Loucy (cell line): ENCODE measurements around the gene ZNRF1.

Experiments used
- CTCF ChIP-seq: fragments of 200-600 bp; sonication (generic); conservative IDR thresholded peaks from 2 replicates; pipeline ENCODE4 v1.5.1; 2014; ENCODE audit warnings: mild to moderate bottlenecking, antibody characterized with exemption, low read length
- EZH2phosphoT487 ChIP-seq: fragments of 200-600 bp; IDR thresholded peaks from 2 replicates; pipeline ENCODE4 v1.6.1; 2018; ENCODE audit warnings: antibody characterized with exemption, mild to moderate bottlenecking, moderate library complexity, borderline replicate concordance

- TF ChIP-seq CTCF (no peak), EZH2phosphoT487 (no peak)
Measured at GRCh38 chr16:75021410-75021809, 22.6 kb downstream of the ZNRF1 start.
